ENCODE measurements around the gene CPA2.

The CPA2 gene

DNA sequence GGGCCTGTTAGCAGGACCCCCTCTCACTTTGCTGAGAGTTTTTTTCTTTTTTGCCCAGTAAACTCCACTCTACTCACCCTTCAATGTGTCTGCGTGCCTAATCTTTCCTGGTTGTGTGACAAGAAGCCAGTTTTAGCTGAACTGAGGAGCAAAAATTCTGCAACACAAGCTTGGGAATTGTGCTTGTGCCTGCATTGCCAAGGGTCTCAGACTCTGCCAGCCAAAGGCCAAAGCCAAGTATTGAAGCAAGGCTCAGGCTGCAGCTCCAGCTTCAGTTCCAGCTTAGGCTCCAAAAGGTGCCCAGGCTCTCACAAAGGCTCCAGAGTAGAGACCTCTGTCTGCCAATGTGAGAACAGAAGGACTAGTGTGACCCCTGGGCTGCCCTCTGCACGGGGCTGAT lies 4.2 kb upstream of the CPA2 start:
- no peak overlapping the region for H2AFZ ChIP-seq (ENCODE audit: low read depth, low read length, severe bottlenecking)
- no peak overlapping the region for H3K4me2 ChIP-seq (ENCODE audit: low read depth, low read length, poor library complexity, severe bottlenecking)
- H3F3A ChIP-seq (ENCODE audit: insufficient read depth) = no peaks in the 10 kb centered on the region
- H4K20me1 ChIP-seq (ENCODE audit: low read depth, low read length) = no peaks in the 10 kb centered on the region
- no peak overlapping the region for H3K9ac ChIP-seq (ENCODE audit: low read length)
- no peaks in the 10 kb centered on the region for H3K9me3 ChIP-seq (ENCODE audit: insufficient read depth, low read length)
- no peaks in the 10 kb centered on the region for H3K36me3 ChIP-seq (ENCODE audit: low read length)
- no peaks in the 10 kb centered on the region for H3K27me3 ChIP-seq (ENCODE audit: low read length)
- H3K27ac ChIP-seq (ENCODE audit: low read depth, low read length) = no peak overlapping the region
- no peak for TF ChIP-seq EZH2phosphoT487 (conservative IDR thresholded peaks at IDR 0.05; ENCODE audit: low read length)
- no peak for TF ChIP-seq CTCF (IDR thresholded peaks at IDR 0.05; ENCODE audit: insufficient read depth, low read length, poor library complexity, severe bottlenecking)
- H3K4me3 ChIP-seq (ENCODE audit: insufficient read depth, low read length, poor library complexity, severe bottlenecking) = no peak overlapping the region
- no peaks in the 10 kb centered on the region for H3K79me2 ChIP-seq (ENCODE audit: insufficient read depth, low read length)
- H3K9me2 ChIP-seq (replicated peaks; ENCODE audit: insufficient read depth, low read length) = no peaks in the 10 kb centered on the region

GRCh38 chr7:130263130-130263529 lies 3.5 kb upstream of the CPA2 start:
- Histone ChIP-seq H2AFZ (ENCODE audit: low read depth, low read length, severe bottlenecking) (no peak overlapping the region), H3K4me3 (ENCODE audit: insufficient read depth, low read length, poor library complexity, severe bottlenecking) (no peak overlapping the region), H3K27me3 (ENCODE audit: low read length) (no peaks in the 10 kb centered on the region), H3K27ac (ENCODE audit: low read depth, low read length) (no peak overlapping the region), H3K79me2 (ENCODE audit: insufficient read depth, low read length) (no peaks in the 10 kb centered on the region), H3K9me3 (ENCODE audit: insufficient read depth, low read length) (no peaks in the 10 kb centered on the region), H4K20me1 (ENCODE audit: low read depth, low read length) (no peaks in the 10 kb centered on the region), H3F3A (ENCODE audit: insufficient read depth) (no peaks in the 10 kb centered on the region), H3K9me2 (replicated peaks; ENCODE audit: insufficient read depth, low read length) (no peaks in the 10 kb centered on the region), H3K36me3 (ENCODE audit: low read length) (no peaks in the 10 kb centered on the region), H3K4me2 (ENCODE audit: low read depth, low read length, poor library complexity, severe bottlenecking) (no peak overlapping the region), H3K9ac (ENCODE audit: low read length) (no peak overlapping the region)
- TF ChIP-seq CTCF (IDR thresholded peaks at IDR 0.05; ENCODE audit: insufficient read depth, low read length, poor library complexity, severe bottlenecking) = no peak
- TF ChIP-seq EZH2phosphoT487 (conservative IDR thresholded peaks at IDR 0.05; ENCODE audit: low read length) = no peak

DNA sequence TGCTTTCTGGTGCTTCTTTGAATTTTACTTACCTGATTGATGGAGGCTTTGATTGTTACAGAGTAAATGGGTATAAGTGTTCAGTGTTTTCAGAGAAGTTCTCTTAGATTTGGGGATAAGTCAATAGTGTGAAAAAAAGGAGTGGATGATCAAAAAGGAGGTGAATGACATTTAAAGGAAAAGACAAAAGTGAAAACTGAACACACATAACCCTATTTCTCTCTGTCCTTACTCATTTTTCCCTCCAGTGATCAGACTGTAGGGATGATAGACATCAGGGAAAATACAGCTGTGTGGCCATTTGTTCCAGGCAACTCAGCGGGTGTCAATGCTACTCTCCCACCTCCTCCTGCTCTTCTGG lies 278 bp downstream of the CPA2 start:
- no peaks in the 10 kb centered on the region for H3K36me3 ChIP-seq (ENCODE audit: low read length)
- H3K79me2 ChIP-seq (ENCODE audit: insufficient read depth, low read length) = no peaks in the 10 kb centered on the region
- no peak overlapping the region for H2AFZ ChIP-seq (ENCODE audit: low read depth, low read length, severe bottlenecking)
- no peaks in the 10 kb centered on the region for H4K20me1 ChIP-seq (ENCODE audit: low read depth, low read length)
- H3K9me3 ChIP-seq (ENCODE audit: insufficient read depth, low read length) = no peaks in the 10 kb centered on the region
- no peak overlapping the region for H3K9ac ChIP-seq (ENCODE audit: low read length)
- H3F3A ChIP-seq (ENCODE audit: insufficient read depth) = no peaks in the 10 kb centered on the region
- no peak overlapping the region for H3K27ac ChIP-seq (ENCODE audit: low read depth, low read length)
- H3K4me2 ChIP-seq (ENCODE audit: low read depth, low read length, poor library complexity, severe bottlenecking) = no peak overlapping the region
- no peak for TF ChIP-seq EZH2phosphoT487 (conservative IDR thresholded peaks at IDR 0.05; ENCODE audit: low read length)
- no peak for TF ChIP-seq CTCF (IDR thresholded peaks at IDR 0.05; ENCODE audit: insufficient read depth, low read length, poor library complexity, severe bottlenecking)
- no peak overlapping the region for H3K4me3 ChIP-seq (ENCODE audit: insufficient read depth, low read length, poor library complexity, severe bottlenecking)
- no peaks in the 10 kb centered on the region for H3K9me2 ChIP-seq (replicated peaks; ENCODE audit: insufficient read depth, low read length)
- no peaks in the 10 kb centered on the region for H3K27me3 ChIP-seq (ENCODE audit: low read length)
